ENCODE data around the gene CTBP2.

The CTBP2 gene

GRCh38 chr10:125106586-125106985, 53.8 kb downstream of the CTBP2 start:
- DNase-seq (ENCODE audit: low read depth, low spot score): no peak

DNA sequence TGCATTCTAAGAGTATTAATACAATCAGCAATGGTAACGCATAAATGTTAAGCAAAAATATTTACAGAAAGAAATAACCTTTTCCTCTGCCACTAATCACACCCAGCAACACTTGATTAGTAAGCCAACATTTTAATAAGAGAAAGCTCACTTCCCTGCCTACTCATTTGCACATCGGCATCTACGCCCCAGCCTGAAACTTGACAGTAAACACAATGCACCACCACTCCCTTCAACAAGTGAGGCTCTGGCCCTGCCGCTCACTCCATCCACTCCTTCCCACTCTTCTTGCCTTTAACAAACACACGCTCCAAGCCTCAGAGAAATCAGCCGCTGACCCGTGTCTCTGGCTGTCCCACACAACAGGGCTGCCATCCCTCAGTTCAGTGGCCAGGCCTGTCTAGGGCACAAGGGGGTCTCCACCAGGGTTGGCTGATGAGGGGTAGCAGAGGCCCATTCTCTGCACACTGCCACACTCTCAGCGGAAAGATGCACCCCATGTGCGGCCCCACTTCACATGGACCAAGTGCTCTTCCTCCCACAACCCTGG, 54.6 kb downstream of the CTBP2 start:
- no peak for DNase-seq (ENCODE audit: low read depth, low spot score)

- no peak for DNase-seq (ENCODE audit: low read depth, low spot score)
These were observed 55.2 kb downstream of the CTBP2 start for GRCh38 chr10:125105155-125105554.

GRCh38 chr10:125104559-125104958, 55.8 kb downstream of the CTBP2 start:
- DNase-seq (ENCODE audit: low read depth, low spot score): no peak

DNA sequence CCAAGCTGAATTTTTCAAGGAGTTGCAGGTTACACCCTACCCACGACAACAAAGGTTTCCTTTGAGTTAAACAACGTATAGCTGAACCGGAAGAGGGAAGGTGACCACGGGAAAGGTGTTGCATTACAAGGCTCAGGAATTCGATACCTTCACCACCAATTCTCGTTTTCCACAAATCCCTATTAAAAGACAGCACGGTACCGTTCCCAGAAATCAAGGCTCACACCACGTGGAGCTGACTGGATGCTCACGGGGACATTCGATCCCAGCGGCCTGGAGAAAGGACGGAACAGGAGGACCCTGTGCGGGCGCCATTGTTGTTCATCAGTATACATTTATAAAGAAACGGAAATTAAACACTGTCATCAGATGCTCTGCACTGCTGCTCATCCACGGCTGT, 56.4 kb downstream of the CTBP2 start:
- DNase-seq (ENCODE audit: low read depth, low spot score): no peak

GRCh38 chr10:125103466-125103865, 56.9 kb downstream of the CTBP2 start:
- DNase-seq (ENCODE audit: low read depth, low spot score): no peak

GRCh38 chr10:125102821-125103220, 57.5 kb downstream of the CTBP2 start:
- no peak for DNase-seq (ENCODE audit: low read depth, low spot score)

- DNase-seq (ENCODE audit: low read depth, low spot score): peak; percentile 65
These were observed 58.1 kb downstream of the CTBP2 start for GRCh38 chr10:125102246-125102645.

DNA sequence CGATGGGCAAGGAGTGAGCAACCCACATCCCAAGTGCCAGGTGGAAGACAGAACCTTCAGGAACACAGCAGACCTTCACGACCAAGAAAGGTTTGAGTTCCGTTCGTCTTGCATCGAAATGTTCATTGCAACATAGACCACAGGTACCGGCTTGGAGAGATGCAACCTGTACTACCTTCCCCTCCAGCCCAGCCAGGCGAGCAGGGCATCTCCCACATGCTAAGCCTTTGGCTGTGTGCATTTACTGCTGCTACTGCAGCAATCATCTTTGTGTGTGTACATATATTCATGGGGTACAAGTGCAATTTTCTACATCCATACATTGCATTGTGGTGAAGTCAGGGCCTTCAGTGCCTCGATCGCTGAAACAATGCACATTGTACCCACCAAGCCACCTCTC, 58.8 kb downstream of the CTBP2 start:
- no peak for DNase-seq (ENCODE audit: low read depth, low spot score)

- DNase-seq (ENCODE audit: low read depth, low spot score): no peak
These were observed 59.3 kb downstream of the CTBP2 start for GRCh38 chr10:125101049-125101448.

- DNase-seq (ENCODE audit: low read depth, low spot score): no peak
These were observed 62.8 kb downstream of the CTBP2 start for GRCh38 chr10:125097409-125098070.

- DNase-seq (ENCODE audit: low read depth, low spot score): no peak
These were observed 63.4 kb downstream of the CTBP2 start for GRCh38 chr10:125096975-125097374.

- no peak for DNase-seq (ENCODE audit: low read depth, low spot score)
These were observed 64.0 kb downstream of the CTBP2 start for GRCh38 chr10:125096371-125096770.

GRCh38 chr10:125095776-125096175, 64.6 kb downstream of the CTBP2 start:
- DNase-seq (ENCODE audit: low read depth, low spot score): no peak

GRCh38 chr10:125095228-125095627, 65.1 kb downstream of the CTBP2 start:
- DNase-seq (ENCODE audit: low read depth, low spot score): no peak

DNA sequence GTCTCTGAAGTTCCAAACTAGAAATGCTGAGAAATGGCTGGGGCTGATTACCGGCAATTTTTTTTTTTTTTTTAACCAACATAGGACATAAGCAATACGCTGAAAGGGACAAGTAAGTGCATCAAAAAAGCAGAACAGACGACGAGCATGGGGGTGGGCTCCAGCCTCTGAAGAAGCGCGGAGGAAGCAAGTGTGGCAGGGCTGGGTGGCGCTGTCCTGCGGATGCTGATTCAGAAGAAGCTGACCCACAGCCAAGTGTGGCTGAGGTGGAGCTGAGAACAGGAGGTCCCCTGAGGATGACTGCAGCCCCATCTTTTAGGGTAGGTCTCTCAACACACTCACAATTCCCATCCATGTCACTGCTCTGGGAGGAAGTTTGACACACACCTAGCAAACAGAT, 65.6 kb downstream of the CTBP2 start:
- DNase-seq (ENCODE audit: low read depth, low spot score): no peak

- DNase-seq (ENCODE audit: low read depth, low spot score): no peak
These were observed 66.2 kb downstream of the CTBP2 start for GRCh38 chr10:125093974-125094705.

DNA sequence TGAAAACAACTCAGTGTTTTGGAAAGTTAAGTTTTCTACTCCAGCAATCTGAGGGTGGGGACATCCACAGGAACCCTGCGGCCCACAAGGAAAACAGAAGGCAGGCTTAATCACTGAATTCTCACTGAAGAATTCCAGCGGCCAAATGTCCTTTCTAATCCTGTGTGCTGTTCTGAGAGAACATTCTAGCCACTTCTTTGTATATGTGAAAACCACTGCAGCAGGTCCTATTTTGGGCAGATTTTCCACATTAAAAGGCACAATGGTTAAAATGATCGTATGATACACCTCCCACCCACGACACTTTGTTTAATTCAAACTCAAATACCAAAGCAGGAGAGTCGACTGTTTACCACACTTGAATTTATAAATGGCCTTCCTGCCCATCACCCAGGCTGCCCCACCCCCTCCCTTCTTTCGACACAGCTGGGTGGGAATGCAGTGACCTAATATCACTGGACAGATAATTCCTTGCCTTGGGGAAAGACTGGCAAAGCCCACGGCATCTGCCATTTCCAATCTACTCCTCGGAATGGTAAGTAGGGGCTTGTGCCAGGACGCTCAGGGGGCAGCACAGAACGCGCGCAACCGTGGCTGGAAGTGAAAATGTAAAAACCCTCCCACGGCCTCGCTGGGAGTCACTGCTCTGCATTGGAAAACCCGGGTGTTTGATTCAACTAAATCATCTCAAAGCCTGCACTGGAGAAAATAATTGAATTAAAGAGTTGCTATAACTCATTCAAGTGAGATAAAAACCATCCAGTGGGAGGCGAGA, 67.0 kb downstream of the CTBP2 start:
- DNase-seq (ENCODE audit: low read depth, low spot score): peak; percentile 81

- no peak for DNase-seq (ENCODE audit: low read depth, low spot score)
These were observed 67.8 kb downstream of the CTBP2 start for GRCh38 chr10:125092564-125093031.

GRCh38 chr10:125091891-125092290, 68.5 kb downstream of the CTBP2 start:
- no peak for DNase-seq (ENCODE audit: low read depth, low spot score)

GRCh38 chr10:125089469-125089868, 70.9 kb downstream of the CTBP2 start:
- no peak for DNase-seq (ENCODE audit: low read depth, low spot score)

- DNase-seq (ENCODE audit: low read depth, low spot score): no peak
These were observed 72.5 kb downstream of the CTBP2 start for GRCh38 chr10:125087897-125088215.
